Parathyroid adenoma (tissue), 2 donors: ENCODE data around the gene WDR72.

Experiments used
- H2AFZ ChIP-seq: fragments of 300-600 bp; sonication (generic); one replicate; pipeline ENCODE4 v1.7.0; 2017; ENCODE audit warnings: antibody characterized with exemption, mild to moderate bottlenecking
- H3K27ac ChIP-seq: fragments of 300-600 bp; sonication (generic); one replicate; pipeline ENCODE4 v1.7.0; 2017
- H3K27me3 ChIP-seq: fragments of 300-600 bp; sonication (generic); one replicate; pipeline ENCODE4 v1.7.0; 2017; ENCODE audit warnings: low read length; ENCODE audit not compliant: control insufficient read depth, insufficient read depth
- H3K36me3 ChIP-seq: fragments of 300-600 bp; sonication (generic); one replicate; pipeline ENCODE4 v1.7.0; 2017; ENCODE audit warnings: low read length; ENCODE audit not compliant: control insufficient read depth, insufficient read depth
- H3K4me1 ChIP-seq: fragments of 300-600 bp; sonication (generic); one replicate; pipeline ENCODE4 v1.7.0; 2017; ENCODE audit warnings: control low read depth
- H3K4me2 ChIP-seq: fragments of 300-600 bp; sonication (generic); one replicate; pipeline ENCODE4 v1.7.0; 2017; ENCODE audit warnings: low read length
- H3K4me3 ChIP-seq: fragments of 300-600 bp; sonication (generic); one replicate; pipeline ENCODE4 v1.7.0; 2017; ENCODE audit warnings: low read depth, low read length
- H3K79me2 ChIP-seq: fragments of 300-600 bp; sonication (generic); one replicate; pipeline ENCODE4 v1.7.0; 2017; ENCODE audit warnings: control low read depth
- H3K9ac ChIP-seq: fragments of 300-600 bp; sonication (generic); one replicate; pipeline ENCODE4 v1.7.0; 2017; ENCODE audit warnings: mild to moderate bottlenecking
- H3K9me3 ChIP-seq: fragments of 300-600 bp; sonication (generic); one replicate; pipeline ENCODE4 v1.7.0; 2017; ENCODE audit warnings: low read length; ENCODE audit not compliant: control insufficient read depth
- TF ChIP-seq, protein P1 (sequence below): fragments of 300-600 bp; sonication (generic); IDR thresholded peaks from one replicate; pipeline ENCODE4 v1.7.0; 2017; ENCODE audit warnings: antibody characterized with exemption, mild to moderate bottlenecking
- donor health status: primary hyperparathyroidism.

The WDR72 gene

DNA sequence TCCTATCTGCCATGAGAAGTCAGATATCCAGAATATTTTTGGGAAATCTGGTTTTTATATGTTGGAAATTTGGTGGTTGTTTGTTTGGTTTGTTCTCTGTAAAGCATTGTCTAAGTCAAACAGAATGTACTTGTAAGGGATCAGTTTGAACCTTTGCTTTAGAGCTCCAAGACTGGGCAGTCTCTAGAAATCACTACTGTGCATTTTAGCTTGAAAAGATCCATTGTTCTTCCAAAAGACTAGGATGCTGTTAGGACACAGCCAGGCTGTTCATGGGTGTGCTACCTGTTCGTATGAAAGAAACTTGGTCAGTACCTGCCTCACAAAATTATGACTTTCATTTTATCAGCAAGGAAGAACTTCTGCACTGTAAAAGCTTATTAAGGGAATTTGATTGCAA, 182.6 kb downstream of the WDR72 start:
- no peak overlapping the region for H3K4me2 ChIP-seq
- no peak overlapping the region for H2AFZ ChIP-seq
- no peaks in the 10 kb centered on the region for H3K4me1 ChIP-seq
- H3K79me2 ChIP-seq = no peaks in the 10 kb centered on the region
- TF ChIP-seq, protein P1, sequence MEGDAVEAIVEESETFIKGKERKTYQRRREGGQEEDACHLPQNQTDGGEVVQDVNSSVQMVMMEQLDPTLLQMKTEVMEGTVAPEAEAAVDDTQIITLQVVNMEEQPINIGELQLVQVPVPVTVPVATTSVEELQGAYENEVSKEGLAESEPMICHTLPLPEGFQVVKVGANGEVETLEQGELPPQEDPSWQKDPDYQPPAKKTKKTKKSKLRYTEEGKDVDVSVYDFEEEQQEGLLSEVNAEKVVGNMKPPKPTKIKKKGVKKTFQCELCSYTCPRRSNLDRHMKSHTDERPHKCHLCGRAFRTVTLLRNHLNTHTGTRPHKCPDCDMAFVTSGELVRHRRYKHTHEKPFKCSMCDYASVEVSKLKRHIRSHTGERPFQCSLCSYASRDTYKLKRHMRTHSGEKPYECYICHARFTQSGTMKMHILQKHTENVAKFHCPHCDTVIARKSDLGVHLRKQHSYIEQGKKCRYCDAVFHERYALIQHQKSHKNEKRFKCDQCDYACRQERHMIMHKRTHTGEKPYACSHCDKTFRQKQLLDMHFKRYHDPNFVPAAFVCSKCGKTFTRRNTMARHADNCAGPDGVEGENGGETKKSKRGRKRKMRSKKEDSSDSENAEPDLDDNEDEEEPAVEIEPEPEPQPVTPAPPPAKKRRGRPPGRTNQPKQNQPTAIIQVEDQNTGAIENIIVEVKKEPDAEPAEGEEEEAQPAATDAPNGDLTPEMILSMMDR = no peak
- no peak overlapping the region for H3K9ac ChIP-seq
- H3K9me3 ChIP-seq = no peaks in the 10 kb centered on the region
- no peaks in the 10 kb centered on the region for H3K36me3 ChIP-seq
- H3K4me3 ChIP-seq = no peak overlapping the region
- no peaks in the 10 kb centered on the region for H3K27me3 ChIP-seq
- no peak overlapping the region for H3K27ac ChIP-seq

DNA sequence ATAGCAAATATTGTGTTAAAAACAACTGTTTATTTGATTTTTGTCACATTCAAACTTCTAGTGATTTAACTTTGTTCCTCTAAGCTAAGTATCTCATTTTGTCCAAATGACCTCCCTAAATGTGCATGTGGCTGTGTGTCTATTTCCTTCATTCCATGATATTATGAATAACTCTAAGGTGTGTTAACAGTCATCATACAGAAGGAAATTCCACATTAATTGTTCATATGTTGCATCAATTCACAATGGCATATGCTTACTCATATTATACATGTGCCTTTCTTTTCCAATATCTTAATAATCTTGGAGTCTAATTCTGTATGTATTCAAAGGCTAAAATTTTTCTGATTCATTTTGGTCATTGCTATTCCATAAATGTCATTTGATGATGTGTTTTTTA, 186.4 kb downstream of the WDR72 start:
- Histone ChIP-seq H3K27ac (no peak overlapping the region), H2AFZ (no peak overlapping the region), H3K9me3 (no peaks in the 10 kb centered on the region), H3K36me3 (no peaks in the 10 kb centered on the region), H3K9ac (no peak overlapping the region), H3K4me1 (no peaks in the 10 kb centered on the region), H3K4me2 (no peak overlapping the region), H3K79me2 (no peaks in the 10 kb centered on the region), H3K4me3 (no peak overlapping the region), H3K27me3 (no peaks in the 10 kb centered on the region)
- TF ChIP-seq, protein P1 = no peak

DNA sequence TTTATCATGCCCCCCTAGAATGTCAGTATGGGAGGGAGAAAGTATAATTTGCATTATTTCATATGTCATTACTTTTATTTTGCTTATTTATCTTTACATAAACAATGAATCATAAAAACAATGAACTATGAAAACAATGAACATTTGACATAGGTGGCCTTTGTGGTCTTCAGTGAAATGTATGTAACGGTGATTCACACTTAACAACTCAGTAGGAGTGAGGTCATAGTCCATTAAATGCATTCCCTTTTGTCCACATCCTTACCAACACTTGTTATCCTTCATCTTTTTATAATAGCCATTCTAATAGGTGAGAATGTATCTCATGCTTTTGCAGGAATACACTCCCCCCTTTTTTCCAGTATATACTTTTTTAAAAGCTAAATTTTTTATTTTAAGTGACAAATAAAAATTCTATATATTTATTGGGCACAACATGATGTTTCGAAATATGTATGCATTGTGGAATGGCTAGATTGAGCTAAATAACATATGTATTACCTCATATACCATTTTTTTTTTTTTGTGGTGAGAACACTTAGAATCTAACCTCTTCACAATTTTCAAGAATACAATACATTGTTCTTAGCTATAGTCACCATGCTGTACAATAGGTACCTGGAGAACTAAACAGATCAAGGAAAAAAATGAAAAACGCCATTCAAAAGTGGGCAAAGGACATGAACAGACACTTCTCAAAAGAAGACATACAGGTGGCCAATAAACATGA, 189.5 kb downstream of the WDR72 start:
- H3K4me1 ChIP-seq = no peaks in the 10 kb centered on the region
- no peaks in the 10 kb centered on the region for H3K9me3 ChIP-seq
- no peak overlapping the region for H3K27ac ChIP-seq
- TF ChIP-seq, protein P1 = no peak
- no peak overlapping the region for H3K4me3 ChIP-seq
- no peaks in the 10 kb centered on the region for H3K36me3 ChIP-seq
- H2AFZ ChIP-seq = no peak overlapping the region
- H3K27me3 ChIP-seq = no peaks in the 10 kb centered on the region
- H3K9ac ChIP-seq = no peak overlapping the region
- no peak overlapping the region for H3K4me2 ChIP-seq
- H3K79me2 ChIP-seq = no peaks in the 10 kb centered on the region

DNA sequence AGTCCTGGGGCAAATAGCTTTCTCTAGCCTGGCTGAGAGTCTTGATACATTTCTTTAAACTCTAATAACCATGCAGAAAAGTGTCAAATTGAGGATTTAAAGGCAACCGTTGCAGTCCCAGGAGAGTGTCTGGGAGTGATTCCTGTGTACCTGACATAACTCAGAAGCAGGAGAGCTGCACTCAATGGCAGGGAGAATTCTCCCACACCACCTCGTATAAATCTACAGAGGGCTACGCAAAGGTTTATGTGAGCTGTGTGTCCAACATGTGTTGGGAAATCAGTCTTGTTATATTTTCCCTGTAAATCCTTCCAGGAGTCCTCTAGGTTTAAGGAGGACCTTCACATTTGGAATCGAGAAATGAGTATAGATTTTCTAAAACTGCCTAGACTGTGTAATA, 192.6 kb downstream of the WDR72 start:
- Histone ChIP-seq H2AFZ (no peak overlapping the region), H3K27ac (no peak overlapping the region), H3K79me2 (no peaks in the 10 kb centered on the region), H3K27me3 (no peaks in the 10 kb centered on the region), H3K36me3 (no peaks in the 10 kb centered on the region), H3K9ac (no peak overlapping the region), H3K4me1 (no peaks in the 10 kb centered on the region), H3K4me2 (no peak overlapping the region), H3K9me3 (no peaks in the 10 kb centered on the region), H3K4me3 (no peak overlapping the region)
- TF ChIP-seq, protein P1 = no peak

DNA sequence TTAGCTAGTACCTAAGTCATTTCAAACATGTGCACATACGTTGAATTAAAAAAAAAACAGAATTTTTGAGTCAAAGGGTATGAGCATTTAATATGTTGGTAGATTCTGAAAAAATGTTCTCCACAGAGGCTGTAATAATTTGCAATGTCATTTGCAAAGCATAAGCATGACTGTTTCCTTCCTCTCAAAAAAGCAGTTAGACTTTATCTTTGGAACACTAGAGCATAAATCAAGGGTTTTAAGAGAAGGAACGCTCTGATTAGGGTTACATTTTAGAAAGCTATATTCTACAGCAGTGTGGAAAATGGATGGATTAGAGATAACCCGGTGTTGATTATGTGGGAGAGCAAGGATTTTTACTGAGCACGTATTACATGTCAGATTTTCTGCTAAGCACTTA, 193.7 kb downstream of the WDR72 start:
- Histone ChIP-seq H3K9me3 (no peaks in the 10 kb centered on the region), H3K4me2 (no peak overlapping the region), H2AFZ (no peak overlapping the region), H3K79me2 (no peaks in the 10 kb centered on the region), H3K27me3 (no peaks in the 10 kb centered on the region), H3K4me1 (no peaks in the 10 kb centered on the region), H3K4me3 (no peak overlapping the region), H3K36me3 (no peaks in the 10 kb centered on the region), H3K27ac (no peak overlapping the region), H3K9ac (no peak overlapping the region)
- TF ChIP-seq, protein P1 = no peak
